ENCODE results near the gene EXO1.

- TF ChIP-seq CTCF (conservative IDR thresholded peaks at IDR 0.05) (no peak), ZFX (IDR thresholded peaks at IDR 0.05) (no peak)
Observed at GRCh38 chr1:241813768-241814320, 34.2 kb upstream of the EXO1 start.
